Keratinocyte (primary cell): ENCODE measurements around the gene LTBP2.

Source experiments
- EZH2 ChIP-seq: IDR thresholded peaks from one replicate; pipeline ENCODE4 v1.6.1; 2012; ENCODE audit warnings: inconsistent platforms, mild to moderate bottlenecking, low read length, moderate library complexity
- TF ChIP-seq, protein P1 (sequence below), 3 experiments: IDR thresholded peaks in 1 of 3; conservative IDR thresholded peaks in 1 of 3; optimal IDR thresholded peaks in 1 of 3; 2 replicates in 2 of 3; 3 replicates in 1 of 3; pipeline versions ENCODE3 to v1.5.1; 2011; ENCODE audit warnings: low read length in 3 of 3, mild to moderate bottlenecking in 3 of 3, moderate library complexity in 2 of 3, control low read depth in 1 of 3, inconsistent platforms in 1 of 3; ENCODE audit not compliant: insufficient read depth in 2 of 3; ENCODE audit errors: extremely low read depth in 1 of 3

DNA sequence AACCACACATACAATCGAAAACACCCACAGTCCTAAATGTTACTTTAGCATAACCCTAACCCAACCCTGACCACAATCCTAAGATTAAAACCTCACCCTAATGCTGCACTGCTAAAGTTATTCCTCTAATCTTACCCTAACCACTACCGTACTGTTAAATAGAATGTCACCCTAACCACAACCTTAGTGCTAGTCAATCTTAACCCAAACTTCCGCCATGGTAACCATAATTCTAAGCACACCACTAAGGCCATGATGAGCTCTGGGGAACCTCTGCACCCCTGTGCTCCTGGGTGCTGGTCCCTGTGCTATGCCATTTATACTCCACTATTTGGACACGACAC is 38.0 kb downstream of the LTBP2 start:
- TF ChIP-seq, protein P1, sequence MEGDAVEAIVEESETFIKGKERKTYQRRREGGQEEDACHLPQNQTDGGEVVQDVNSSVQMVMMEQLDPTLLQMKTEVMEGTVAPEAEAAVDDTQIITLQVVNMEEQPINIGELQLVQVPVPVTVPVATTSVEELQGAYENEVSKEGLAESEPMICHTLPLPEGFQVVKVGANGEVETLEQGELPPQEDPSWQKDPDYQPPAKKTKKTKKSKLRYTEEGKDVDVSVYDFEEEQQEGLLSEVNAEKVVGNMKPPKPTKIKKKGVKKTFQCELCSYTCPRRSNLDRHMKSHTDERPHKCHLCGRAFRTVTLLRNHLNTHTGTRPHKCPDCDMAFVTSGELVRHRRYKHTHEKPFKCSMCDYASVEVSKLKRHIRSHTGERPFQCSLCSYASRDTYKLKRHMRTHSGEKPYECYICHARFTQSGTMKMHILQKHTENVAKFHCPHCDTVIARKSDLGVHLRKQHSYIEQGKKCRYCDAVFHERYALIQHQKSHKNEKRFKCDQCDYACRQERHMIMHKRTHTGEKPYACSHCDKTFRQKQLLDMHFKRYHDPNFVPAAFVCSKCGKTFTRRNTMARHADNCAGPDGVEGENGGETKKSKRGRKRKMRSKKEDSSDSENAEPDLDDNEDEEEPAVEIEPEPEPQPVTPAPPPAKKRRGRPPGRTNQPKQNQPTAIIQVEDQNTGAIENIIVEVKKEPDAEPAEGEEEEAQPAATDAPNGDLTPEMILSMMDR (optimal IDR thresholded peaks at IDR 0.05 in 1 of 3, IDR thresholded peaks at IDR 0.05 in 1 of 3, conservative IDR thresholded peaks at IDR 0.05 in 1 of 3; ENCODE audit: extremely low read depth in 1 of 3, insufficient read depth in 2 of 3, low read length in 3 of 3), result no peak
- TF ChIP-seq EZH2, result no peak
